ENCODE data around the gene TUSC2.
A peak's percentile ranks its signal among the peaks of the same experiment; 100 is the strongest.

Gene TUSC2

GRCh38 chr3:50336452-50337174, 8.6 kb upstream of the TUSC2 start:
- DNase-seq (ENCODE audit: low read depth in 2 of 2): no peak

- no peak for DNase-seq (ENCODE audit: low read depth in 2 of 2)
Measured at GRCh38 chr3:50334339-50335075, 6.5 kb upstream of the TUSC2 start.

GRCh38 chr3:50333744-50334328, 5.8 kb upstream of the TUSC2 start:
- no peak for DNase-seq (ENCODE audit: low read depth in 2 of 2)

GRCh38 chr3:50331364-50331907, 3.4 kb upstream of the TUSC2 start:
- no peak for DNase-seq (ENCODE audit: low read depth in 2 of 2)

- DNase-seq (ENCODE audit: low read depth in 2 of 2): no peak
Measured at GRCh38 chr3:50330330-50330729, 2.3 kb upstream of the TUSC2 start.

GRCh38 chr3:50327129-50327528, 894 bp downstream of the TUSC2 start:
- no peak for DNase-seq (ENCODE audit: low read depth in 2 of 2)

GRCh38 chr3:50326182-50326541, 1.9 kb downstream of the TUSC2 start:
- no peak for DNase-seq (ENCODE audit: low read depth in 2 of 2)

- DNase-seq (ENCODE audit: low read depth in 2 of 2): no peak
Measured at GRCh38 chr3:50325497-50326181, 2.4 kb downstream of the TUSC2 start.

- no peak for DNase-seq (ENCODE audit: low read depth in 2 of 2)
Measured at GRCh38 chr3:50325113-50325480, 2.9 kb downstream of the TUSC2 start.

- DNase-seq (ENCODE audit: low read depth in 2 of 2): no peak
Measured at GRCh38 chr3:50324351-50325112, 3.5 kb downstream of the TUSC2 start.

GRCh38 chr3:50323614-50324199, 4.3 kb downstream of the TUSC2 start:
- no peak for DNase-seq (ENCODE audit: low read depth in 2 of 2)

- no peak for DNase-seq (ENCODE audit: low read depth in 2 of 2)
Measured at GRCh38 chr3:50323092-50323600, 4.9 kb downstream of the TUSC2 start.

- DNase-seq (ENCODE audit: low read depth in 2 of 2): no peak
Measured at GRCh38 chr3:50322386-50323091, 5.5 kb downstream of the TUSC2 start, which contains the start of gene HYAL2. TSS of gene HYAL2 (minus strand) at chr3:50322745. CDS start at chr3:50320489, 2,256 bp downstream.

GRCh38 chr3:50322115-50322385, 6.0 kb downstream of the TUSC2 start:
- no peak for DNase-seq (ENCODE audit: low read depth in 2 of 2)

GRCh38 chr3:50321336-50322114, 6.5 kb downstream of the TUSC2 start:
- DNase-seq (ENCODE audit: low read depth in 2 of 2): peak; percentile 63 to 68

GRCh38 chr3:50320853-50321335, 7.1 kb downstream of the TUSC2 start:
- peak in 1 of 2 donors; percentile 61 for DNase-seq (ENCODE audit: low read depth in 2 of 2)

GRCh38 chr3:50319894-50320625, 8.0 kb downstream of the TUSC2 start:
- DNase-seq (ENCODE audit: low read depth in 2 of 2): no peak

GRCh38 chr3:50319181-50319893, 8.7 kb downstream of the TUSC2 start:
- no peak for DNase-seq (ENCODE audit: low read depth in 2 of 2)

Data from stimulated activated CD8-positive, alpha-beta memory T cell treated with anti-CD3 and anti-CD28 coated beads, Interleukin-15, amount 100 ng/mL, for 4 hours (primary cell).